Astrocyte of the cerebellum (primary cell): Measurements from ENCODE around the gene CCDC187.
"Not testable (repeated sequence)": the region's sequence is repeated elsewhere in the genome, so short reads cannot be mapped to it uniquely, and the experiment has no call there.

Experiments
- DNase-seq: peaks from one replicate; pipeline ENCODE4 v3.0.0-alpha.2; 2011; ENCODE audit warnings: low read depth
- H3K4me3 ChIP-seq: 2 replicates; pipeline ENCODE4 v1.5.1; 2011; ENCODE audit warnings: mild to moderate bottlenecking, low read depth, low read length, moderate library complexity
- CTCF ChIP-seq: IDR thresholded peaks from 2 replicates; pipeline ENCODE4 v1.5.1; 2012; ENCODE audit warnings: low read length, low read depth, moderate library complexity, mild to moderate bottlenecking; ENCODE audit errors: missing control alignments
- in situ Hi-C: cut with HindIII; loops from 2 replicates; pipeline ENCODE4 v1.10.0; 2017; ENCODE audit warnings: low sequenced_read_pairs

CCDC187 gene

GRCh38 chr9:136322756-136323330, 18.9 kb upstream of the CCDC187 start:
- no peak for DNase-seq
- no peak for TF ChIP-seq CTCF
- in situ Hi-C loops = no loop called here
- H3K4me3 ChIP-seq = no peak overlapping the region

- no peak for DNase-seq
- H3K4me3 ChIP-seq = no peak overlapping the region
- in situ Hi-C loops = no loop called here
- TF ChIP-seq CTCF = no peak
Observed at GRCh38 chr9:136321561-136321960, 17.7 kb upstream of the CCDC187 start.

GRCh38 chr9:136320972-136321371, 17.1 kb upstream of the CCDC187 start:
- DNase-seq, H3K4me3 ChIP-seq, in situ Hi-C loops: not testable (repeated sequence)

- in situ Hi-C loops, H3K4me3 ChIP-seq, DNase-seq: not testable (repeated sequence)
Observed at GRCh38 chr9:136319955-136320354, 16.1 kb upstream of the CCDC187 start.

- in situ Hi-C loops, H3K4me3 ChIP-seq, DNase-seq: not testable (repeated sequence)
Observed at GRCh38 chr9:136319244-136319643, 15.3 kb upstream of the CCDC187 start.

- no peak for TF ChIP-seq CTCF
- in situ Hi-C loops = no loop called here
- H3K4me3 ChIP-seq = no peak overlapping the region
- no peak for DNase-seq
Observed at GRCh38 chr9:136318776-136319241, 14.9 kb upstream of the CCDC187 start.

GRCh38 chr9:136318111-136318775, 14.3 kb upstream of the CCDC187 start:
- TF ChIP-seq CTCF = no peak
- DNase-seq = no peak
- H3K4me3 ChIP-seq = no peak overlapping the region
- in situ Hi-C loops = no loop called here

- no peak overlapping the region for H3K4me3 ChIP-seq
- no peak for TF ChIP-seq CTCF
- in situ Hi-C loops = no loop called here
- DNase-seq = no peak
Observed at GRCh38 chr9:136317695-136318094, 13.8 kb upstream of the CCDC187 start.
